ENCODE results near the gene GLYATL2. TPM values are rescaled to one million over a fixed set of nuclear protein-coding genes. Genes with fewer than 3 reads are reported as not detected.

GLYATL2 gene
- total RNA-seq, 1 experiment from 2014 or later: not detected

DNA sequence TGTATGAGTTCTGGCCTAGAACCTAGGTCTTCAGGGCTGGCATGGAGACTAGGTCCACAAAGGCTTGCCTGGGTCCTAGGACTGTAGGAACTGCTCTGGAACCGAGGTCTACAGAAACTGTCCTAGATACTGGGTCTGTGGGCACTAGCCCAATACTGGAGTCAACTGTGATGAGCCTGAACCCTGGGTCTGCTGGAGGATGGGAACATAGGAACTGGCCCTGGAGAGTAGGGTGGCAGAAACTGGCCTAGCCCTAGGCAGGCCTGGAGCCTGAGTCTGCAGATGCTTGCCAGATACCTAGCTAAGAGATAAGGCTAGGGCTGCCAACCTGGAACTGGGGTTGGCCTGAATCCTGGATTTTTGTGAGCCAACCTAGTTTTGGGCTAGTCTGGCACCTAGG, 19.2 kb upstream of the GLYATL2 start:
- TF ChIP-seq SIN3A (IDR thresholded peaks at IDR 0.05; ENCODE audit: borderline replicate concordance, insufficient read depth, low read depth, low read length) (no peak), TCF7L2 (IDR thresholded peaks at IDR 0.05; ENCODE audit: low read depth, low read length) (no peak), REST (IDR thresholded peaks at IDR 0.05; ENCODE audit: insufficient read depth in 1 of 2, low read depth in 2 of 2, low read length in 1 of 2) (no peak), POLR2AphosphoS5 (IDR thresholded peaks at IDR 0.05; ENCODE audit: low read depth, low read length) (no peak)
- TF ChIP-seq, protein P1, sequence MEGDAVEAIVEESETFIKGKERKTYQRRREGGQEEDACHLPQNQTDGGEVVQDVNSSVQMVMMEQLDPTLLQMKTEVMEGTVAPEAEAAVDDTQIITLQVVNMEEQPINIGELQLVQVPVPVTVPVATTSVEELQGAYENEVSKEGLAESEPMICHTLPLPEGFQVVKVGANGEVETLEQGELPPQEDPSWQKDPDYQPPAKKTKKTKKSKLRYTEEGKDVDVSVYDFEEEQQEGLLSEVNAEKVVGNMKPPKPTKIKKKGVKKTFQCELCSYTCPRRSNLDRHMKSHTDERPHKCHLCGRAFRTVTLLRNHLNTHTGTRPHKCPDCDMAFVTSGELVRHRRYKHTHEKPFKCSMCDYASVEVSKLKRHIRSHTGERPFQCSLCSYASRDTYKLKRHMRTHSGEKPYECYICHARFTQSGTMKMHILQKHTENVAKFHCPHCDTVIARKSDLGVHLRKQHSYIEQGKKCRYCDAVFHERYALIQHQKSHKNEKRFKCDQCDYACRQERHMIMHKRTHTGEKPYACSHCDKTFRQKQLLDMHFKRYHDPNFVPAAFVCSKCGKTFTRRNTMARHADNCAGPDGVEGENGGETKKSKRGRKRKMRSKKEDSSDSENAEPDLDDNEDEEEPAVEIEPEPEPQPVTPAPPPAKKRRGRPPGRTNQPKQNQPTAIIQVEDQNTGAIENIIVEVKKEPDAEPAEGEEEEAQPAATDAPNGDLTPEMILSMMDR (IDR thresholded peaks at IDR 0.05): no peak
- Histone ChIP-seq H3K27me3 (ENCODE audit: control insufficient read depth, insufficient read depth, low read length) (no peaks in the 10 kb centered on the region), H3K36me3 (ENCODE audit: control insufficient read depth, insufficient read depth, low read length) (no peaks in the 10 kb centered on the region), H3K9me3 (ENCODE audit: control insufficient read depth, insufficient read depth, low read depth, low read length) (no peaks in the 10 kb centered on the region; the same call in 1 of the 2 replicates), H3K27ac (ENCODE audit: low read length) (no peak overlapping the region), H3K4me1 (ENCODE audit: control insufficient read depth, insufficient read depth, low read length) (no peaks in the 10 kb centered on the region), H3K4me3 (ENCODE audit: low read depth in 2 of 2, low read length in 2 of 2) (no peak overlapping the region)
- DNase-seq (ENCODE audit: low read depth, low spot score) (no peak), ATAC-seq (no peak)
- POLR2A ChIA-PET: no interaction called here
- intact Hi-C loops (cut with micrococcal nuclease; ENCODE audit: unreplicated experiment): no loop called here
- CTCF ChIA-PET: no interaction called here
- no TSS peak for BruUV-seq (replicated peaks)
- in situ Hi-C loops (cut with HindIII; ENCODE audit: low pct_unique_long_range_greater_than_20kb, low sequenced_read_pairs): no loop called here

GRCh38 chr11:58861533-58861932, 17.0 kb upstream of the GLYATL2 start:
- H3K27me3 ChIP-seq (ENCODE audit: control insufficient read depth, insufficient read depth, low read length): no peaks in the 10 kb centered on the region
- no TSS peak for BruUV-seq (replicated peaks)
- H3K27ac ChIP-seq (ENCODE audit: low read length): no peak overlapping the region
- ChIA-PET POLR2A (no interaction called here), CTCF (no interaction called here)
- in situ Hi-C loops (cut with HindIII; ENCODE audit: low pct_unique_long_range_greater_than_20kb, low sequenced_read_pairs) (no loop called here), intact Hi-C loops (cut with micrococcal nuclease; ENCODE audit: unreplicated experiment) (no loop called here)
- ATAC-seq (no peak), DNase-seq (ENCODE audit: low read depth, low spot score) (no peak)
- H3K4me1 ChIP-seq (ENCODE audit: control insufficient read depth, insufficient read depth, low read length): no peaks in the 10 kb centered on the region
- no peak for TF ChIP-seq SIN3A (IDR thresholded peaks at IDR 0.05; ENCODE audit: borderline replicate concordance, insufficient read depth, low read depth, low read length)
- TF ChIP-seq, protein P1 (IDR thresholded peaks at IDR 0.05): no peak
- no peak for TF ChIP-seq TCF7L2 (IDR thresholded peaks at IDR 0.05; ENCODE audit: low read depth, low read length)
- TF ChIP-seq REST (IDR thresholded peaks at IDR 0.05; ENCODE audit: insufficient read depth in 1 of 2, low read depth in 2 of 2, low read length in 1 of 2): no peak
- TF ChIP-seq POLR2AphosphoS5 (IDR thresholded peaks at IDR 0.05; ENCODE audit: low read depth, low read length): no peak
- no peaks in the 10 kb centered on the region for H3K36me3 ChIP-seq (ENCODE audit: control insufficient read depth, insufficient read depth, low read length)
- H3K4me3 ChIP-seq (ENCODE audit: low read depth in 2 of 2, low read length in 2 of 2): no peak overlapping the region
- no peaks in the 10 kb centered on the region; the same call in 1 of the 2 replicates for H3K9me3 ChIP-seq (ENCODE audit: control insufficient read depth, insufficient read depth, low read depth, low read length)
